CD4-positive, alpha-beta T cell treated with Interleukin-10 for 1 hour (primary cell): Measurements from ENCODE around the gene ARHGEF28.

Experiments used
- DNase-seq: peaks from one replicate; pipeline ENCODE4 v3.0.0-alpha.2; 2020

ARHGEF28 gene

GRCh38 chr5:73822278-73822988 lies 196.4 kb downstream of the ARHGEF28 start:
- no peak for DNase-seq

DNA sequence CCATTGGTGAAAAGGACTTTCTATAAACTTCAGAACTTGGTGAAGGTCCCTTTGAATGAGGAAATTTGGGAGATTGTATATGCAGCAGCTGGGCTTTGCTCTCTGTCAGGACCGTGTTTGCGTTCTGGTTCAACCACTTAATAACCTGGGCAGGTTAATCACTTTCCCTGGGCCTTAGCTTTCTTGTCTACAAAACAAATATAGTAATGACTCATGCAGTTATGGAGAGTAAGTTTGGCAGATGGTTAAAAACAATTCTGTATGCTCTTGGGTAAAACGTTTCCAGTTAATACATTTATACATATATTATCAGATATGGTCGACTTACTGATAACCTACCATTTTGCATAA lies 197.0 kb downstream of the ARHGEF28 start:
- DNase-seq: no peak

- no peak for DNase-seq
Measured at GRCh38 chr5:73823508-73823925, 197.5 kb downstream of the ARHGEF28 start.

- no peak for DNase-seq
Measured at GRCh38 chr5:73825199-73825598, 199.2 kb downstream of the ARHGEF28 start.

DNA sequence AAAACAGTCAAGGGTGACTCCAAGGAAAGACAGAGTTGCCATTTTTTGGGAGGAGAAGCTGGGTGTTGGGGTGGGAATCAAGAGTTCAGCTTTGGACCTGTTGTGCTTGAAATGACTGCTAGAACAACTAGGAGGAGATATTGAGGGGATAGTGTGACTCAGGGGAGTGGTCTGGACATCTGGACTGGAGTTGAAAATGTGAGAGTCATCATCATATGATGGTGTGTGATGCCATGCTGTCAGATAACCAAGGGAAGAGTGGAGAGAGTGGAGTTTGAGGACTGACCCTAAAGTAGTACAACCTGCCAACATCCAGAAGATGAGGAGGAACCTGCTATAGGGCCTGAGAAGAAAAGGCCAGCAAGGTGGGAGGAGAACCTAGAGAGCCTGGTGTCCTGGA lies 199.7 kb downstream of the ARHGEF28 start:
- no peak for DNase-seq

DNA sequence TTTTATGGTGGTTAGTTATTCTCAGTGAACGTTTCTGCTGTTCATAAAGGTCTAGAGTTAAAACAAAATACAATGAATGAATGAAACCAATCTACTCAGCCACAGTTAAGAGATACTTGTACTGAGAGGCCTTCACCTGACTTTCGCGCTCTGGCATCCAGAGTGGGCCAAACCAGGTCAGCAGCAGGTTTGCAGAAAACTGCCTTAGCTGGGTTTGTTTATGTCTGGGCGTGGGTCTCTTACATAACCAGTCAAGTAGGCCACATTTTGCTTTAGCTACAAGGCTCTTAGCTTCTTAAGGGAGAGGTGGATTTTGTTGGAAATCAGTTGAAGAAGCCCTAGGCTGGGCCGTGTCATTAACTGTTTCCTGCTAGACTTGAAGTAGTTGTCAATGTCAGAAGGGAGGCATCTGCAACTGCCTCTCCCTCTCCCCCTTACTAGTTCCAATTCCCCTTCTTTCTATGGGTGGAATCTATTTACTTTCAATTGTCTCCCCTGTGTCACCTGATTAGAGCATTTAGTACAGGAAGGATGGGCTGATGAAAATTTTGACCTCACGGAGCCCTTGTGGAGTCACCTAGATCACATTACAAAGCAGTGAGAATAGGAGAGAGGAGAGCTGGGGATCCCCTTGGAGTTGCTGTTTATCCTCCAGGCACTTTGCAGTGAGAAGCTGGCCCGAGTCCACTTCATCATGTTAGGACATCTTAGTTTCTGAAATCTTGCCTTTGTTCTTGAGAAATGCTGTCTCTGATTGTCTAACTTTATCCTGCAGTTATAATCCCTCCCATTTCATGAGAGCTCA lies 200.5 kb downstream of the ARHGEF28 start:
- DNase-seq: no peak

- no peak for DNase-seq
Measured at GRCh38 chr5:73827106-73827450, 201.1 kb downstream of the ARHGEF28 start.

GRCh38 chr5:73828465-73828864 lies 202.5 kb downstream of the ARHGEF28 start:
- no peak for DNase-seq

- DNase-seq: no peak
Measured at GRCh38 chr5:73830646-73831045, 204.7 kb downstream of the ARHGEF28 start.

GRCh38 chr5:73831066-73831465 lies 205.1 kb downstream of the ARHGEF28 start:
- DNase-seq: no peak

DNA sequence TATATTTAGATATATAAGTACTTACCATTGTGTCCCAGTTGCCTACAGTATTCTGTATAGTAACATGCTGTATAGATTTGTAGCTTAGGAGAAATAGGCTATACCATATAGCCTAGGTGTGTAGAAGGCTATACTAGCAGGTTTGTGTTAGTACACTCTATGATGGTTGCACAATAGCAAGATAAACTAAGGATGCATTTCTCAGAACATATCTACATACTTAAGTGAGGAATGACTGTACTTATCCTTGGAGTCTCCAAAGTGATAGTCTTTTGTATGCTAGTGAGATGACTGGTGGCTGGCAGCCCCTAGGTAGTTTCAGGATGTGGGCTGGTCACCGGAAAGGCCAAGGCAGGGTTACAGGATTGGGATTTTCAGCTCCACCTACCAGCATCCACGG lies 208.7 kb downstream of the ARHGEF28 start:
- DNase-seq: no peak

DNA sequence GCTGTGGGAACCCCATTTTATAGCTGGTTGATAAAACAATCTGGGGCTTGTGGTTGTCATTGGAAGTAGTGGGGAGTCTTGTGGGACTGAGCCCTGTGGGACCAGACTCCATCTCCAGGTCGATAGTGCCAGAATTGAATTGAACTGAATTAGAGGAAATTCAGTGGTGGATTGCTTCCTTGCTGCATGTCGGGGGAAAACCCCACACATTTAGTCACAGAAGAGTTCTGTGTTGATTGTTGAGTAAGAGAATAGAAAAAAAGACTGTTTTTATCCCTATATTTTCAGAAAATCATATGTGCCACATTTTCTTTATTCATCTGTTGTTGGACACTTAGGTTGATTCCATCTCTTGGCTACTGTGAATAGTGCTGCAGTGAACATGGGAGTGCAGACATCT lies 209.7 kb downstream of the ARHGEF28 start:
- no peak for DNase-seq

DNA sequence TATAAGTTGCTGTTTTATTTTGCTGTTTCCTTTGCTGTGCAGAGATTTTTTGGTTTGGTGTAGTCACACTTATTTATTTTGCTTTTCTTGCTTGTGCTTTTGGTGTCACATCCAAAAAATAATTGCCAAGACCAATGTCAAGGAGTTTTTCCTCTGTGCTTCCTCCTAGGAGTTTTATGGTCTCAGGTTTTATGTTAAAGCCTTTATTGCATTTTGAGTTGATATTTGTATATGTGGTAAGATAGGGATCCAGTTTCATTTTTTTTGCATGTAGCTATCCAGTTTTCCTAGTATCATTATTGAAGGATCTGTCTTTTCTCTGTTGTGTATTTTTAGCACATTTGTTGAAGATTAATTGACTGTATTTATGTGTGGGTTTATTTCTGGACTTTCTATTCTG lies 210.6 kb downstream of the ARHGEF28 start:
- no peak for DNase-seq

GRCh38 chr5:73838901-73839300 lies 212.9 kb downstream of the ARHGEF28 start:
- no peak for DNase-seq

DNA sequence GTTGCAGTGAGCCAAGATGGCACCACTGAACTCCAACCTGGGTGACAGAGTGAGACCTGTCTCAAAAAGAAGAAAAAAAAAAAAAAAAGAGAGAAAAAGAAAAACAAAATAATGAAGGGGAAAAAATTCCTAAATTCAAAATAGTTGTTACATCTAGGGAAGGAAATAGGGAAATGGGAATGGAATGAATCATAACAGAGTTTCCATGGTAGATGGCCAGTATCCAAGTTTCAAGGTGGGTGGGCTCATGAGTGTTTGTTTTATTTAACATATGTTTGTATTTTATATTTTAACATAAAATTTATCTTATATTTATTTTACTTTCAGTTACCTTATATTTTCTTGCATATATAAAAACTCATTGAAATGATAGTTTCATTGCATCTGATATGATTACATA lies 215.6 kb downstream of the ARHGEF28 start:
- no peak for DNase-seq

GRCh38 chr5:73844165-73844564 lies 218.2 kb downstream of the ARHGEF28 start:
- DNase-seq: no peak

DNA sequence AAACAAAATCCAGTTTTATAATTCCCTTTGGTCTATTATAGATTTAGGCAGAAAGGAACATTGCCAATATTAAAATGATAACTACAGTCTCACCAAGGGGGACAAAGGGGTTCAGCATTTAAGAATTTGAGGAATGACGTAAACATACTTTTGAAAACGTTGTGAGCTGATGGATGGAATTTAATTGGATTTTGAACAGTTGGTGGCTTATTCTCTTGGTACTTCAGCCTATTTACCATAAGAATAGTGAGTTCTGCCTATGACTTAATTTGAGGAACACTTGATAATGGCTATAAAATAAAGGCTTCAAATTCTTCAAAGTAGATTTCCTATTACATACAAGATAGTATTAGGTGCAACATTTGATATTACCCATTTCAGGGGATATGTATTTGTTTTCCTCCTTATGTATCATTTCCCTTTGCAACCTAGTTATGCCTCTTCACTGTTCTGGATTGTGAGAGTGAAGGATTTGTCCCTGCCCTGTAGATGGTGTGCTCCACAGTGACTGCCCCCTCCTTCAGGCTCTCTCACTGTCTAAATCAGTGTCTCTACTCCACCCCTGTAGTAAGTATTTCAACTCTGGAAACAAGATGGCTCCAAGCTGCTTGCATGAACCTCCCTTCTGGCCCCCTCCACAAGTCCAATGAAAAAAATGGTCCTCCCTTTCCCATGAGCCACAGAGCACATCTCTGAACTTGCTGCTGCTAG lies 225.6 kb downstream of the ARHGEF28 start:
- no peak for DNase-seq

- no peak for DNase-seq
Measured at GRCh38 chr5:73853091-73853490, 227.1 kb downstream of the ARHGEF28 start.

GRCh38 chr5:73856997-73857396 lies 231.0 kb downstream of the ARHGEF28 start:
- no peak for DNase-seq

DNA sequence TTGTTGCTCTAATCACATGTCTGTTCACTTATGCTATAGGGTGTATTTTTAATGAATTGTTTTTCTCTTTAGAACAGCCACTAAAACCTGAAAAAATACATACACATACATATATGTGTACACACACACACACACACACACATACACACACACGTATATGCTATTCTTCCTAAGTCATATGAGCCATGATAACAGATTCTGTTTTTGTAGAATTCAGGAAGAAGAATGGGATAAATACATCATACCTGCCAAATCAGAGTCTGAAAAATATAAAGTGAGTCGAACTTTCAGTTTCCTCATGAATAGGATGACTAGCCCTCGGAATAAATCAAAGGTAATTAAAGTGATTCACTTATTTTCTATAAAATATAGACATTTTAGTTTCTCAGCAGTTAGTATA lies 231.4 kb downstream of the ARHGEF28 start:
- DNase-seq: no peak

GRCh38 chr5:73858054-73858453 lies 232.1 kb downstream of the ARHGEF28 start:
- no peak for DNase-seq

DNA sequence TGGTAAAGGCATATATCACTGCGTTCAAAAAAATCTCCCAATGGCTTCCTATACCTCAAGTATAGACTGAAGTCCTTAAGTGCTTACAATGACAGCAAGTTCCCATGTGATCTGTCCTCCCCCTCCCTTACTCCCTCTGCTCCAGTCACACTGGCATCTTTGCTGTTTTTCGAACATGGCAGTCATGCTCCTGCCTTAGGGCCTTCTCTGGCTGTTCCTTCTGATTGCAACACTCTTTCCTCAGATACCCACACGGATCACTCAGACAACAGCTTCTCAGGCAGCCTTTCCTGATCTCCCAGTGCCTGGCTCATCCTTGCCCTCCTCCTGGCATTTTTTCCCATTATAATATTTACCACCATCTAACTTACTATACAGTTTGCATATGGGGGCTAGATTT lies 232.8 kb downstream of the ARHGEF28 start:
- no peak for DNase-seq

- no peak for DNase-seq
Measured at GRCh38 chr5:73859696-73860095, 233.7 kb downstream of the ARHGEF28 start.
